ENCODE measurements around the gene CHD9.

GRCh38 chr16:53281280-53281679 lies 226.5 kb downstream of the CHD9 start:
- no peak for TF ChIP-seq TARDBP (IDR thresholded peaks at IDR 0.05)
- TF ChIP-seq BHLHE40 (IDR thresholded peaks at IDR 0.05; ENCODE audit: borderline replicate concordance), result no peak
- TF ChIP-seq LEF1 (IDR thresholded peaks at IDR 0.05; ENCODE audit: borderline replicate concordance), result no peak
- TF ChIP-seq SUZ12 (IDR thresholded peaks at IDR 0.05), result no peak
- TF ChIP-seq SP1 (IDR thresholded peaks at IDR 0.05), result no peak
- no peak for TF ChIP-seq CTBP1 (IDR thresholded peaks at IDR 0.05; ENCODE audit: borderline replicate concordance)
- TF ChIP-seq FOXK2 (IDR thresholded peaks at IDR 0.05), result no peak
- no peak for TF ChIP-seq ELF4 (IDR thresholded peaks at IDR 0.05)
- TF ChIP-seq FOXA1 (IDR thresholded peaks at IDR 0.05), result no peak
- TF ChIP-seq NFRKB (IDR thresholded peaks at IDR 0.05), result no peak
- TF ChIP-seq FOXM1 (IDR thresholded peaks at IDR 0.05; ENCODE audit: borderline replicate concordance), result no peak
- TF ChIP-seq HDGF (IDR thresholded peaks at IDR 0.05; ENCODE audit: borderline replicate concordance), result no peak
- TF ChIP-seq PKNOX1 (IDR thresholded peaks at IDR 0.05), result no peak
- no peak for TF ChIP-seq L3MBTL2 (conservative IDR thresholded peaks at IDR 0.05)
